Nephron progenitor cell (in vitro differentiated cells): ENCODE data around the gene TEN1.

Source experiments
- DNase-seq: peaks from one replicate; pipeline ENCODE4 v3.0.0; 2021
- H3K27ac Mint-ChIP-seq: 2 replicates; pipeline ENCODE4 v1.8.0; 2021; ENCODE audit warnings: mild to moderate bottlenecking, moderate library complexity, mixed read lengths
- H3K27me3 Mint-ChIP-seq: 2 replicates; pipeline ENCODE4 v1.8.0; 2021; ENCODE audit warnings: mild to moderate bottlenecking, low read depth, mixed read lengths; ENCODE audit not compliant: poor library complexity
- H3K36me3 Mint-ChIP-seq: 2 replicates; pipeline ENCODE4 v1.8.0; 2021; ENCODE audit warnings: low read depth, mixed read lengths
- H3K4me1 Mint-ChIP-seq: 2 replicates; pipeline ENCODE4 v1.8.0; 2021; ENCODE audit warnings: mixed read lengths
- H3K4me3 Mint-ChIP-seq: 2 replicates; pipeline ENCODE4 v1.8.0; 2021; ENCODE audit warnings: mild to moderate bottlenecking, moderate library complexity, mixed read lengths
- H3K9me3 Mint-ChIP-seq: 2 replicates; pipeline ENCODE4 v1.8.0; 2021; ENCODE audit warnings: mild to moderate bottlenecking, moderate library complexity, mixed read lengths
- TF ChIP-seq, protein P1 (sequence below): fragments of 200-600 bp; sonication (generic); IDR thresholded peaks from 2 replicates; pipeline ENCODE4 v1.5.0; 2021; ENCODE audit warnings: antibody characterized with exemption

TEN1 gene

DNA sequence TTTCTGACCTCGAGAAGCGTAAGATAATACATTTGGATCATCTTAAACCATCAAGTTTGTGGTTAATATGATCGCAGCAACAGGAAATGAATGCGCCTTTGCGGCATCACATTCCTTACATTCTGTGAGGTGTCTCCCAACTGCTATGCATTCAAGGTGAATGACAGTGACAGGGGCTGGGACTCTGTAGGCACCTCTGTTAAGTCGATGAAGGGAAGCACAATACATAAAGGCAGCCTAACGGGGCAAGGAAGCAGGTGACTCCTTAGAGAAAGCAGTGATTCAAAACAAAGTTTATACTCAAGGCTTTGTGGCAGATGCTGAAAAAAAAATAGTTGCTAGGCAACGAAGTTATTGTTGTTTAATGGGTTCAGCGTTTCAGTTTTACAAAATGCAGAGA lies 69.7 kb downstream of the TEN1 start:
- TF ChIP-seq, protein P1, sequence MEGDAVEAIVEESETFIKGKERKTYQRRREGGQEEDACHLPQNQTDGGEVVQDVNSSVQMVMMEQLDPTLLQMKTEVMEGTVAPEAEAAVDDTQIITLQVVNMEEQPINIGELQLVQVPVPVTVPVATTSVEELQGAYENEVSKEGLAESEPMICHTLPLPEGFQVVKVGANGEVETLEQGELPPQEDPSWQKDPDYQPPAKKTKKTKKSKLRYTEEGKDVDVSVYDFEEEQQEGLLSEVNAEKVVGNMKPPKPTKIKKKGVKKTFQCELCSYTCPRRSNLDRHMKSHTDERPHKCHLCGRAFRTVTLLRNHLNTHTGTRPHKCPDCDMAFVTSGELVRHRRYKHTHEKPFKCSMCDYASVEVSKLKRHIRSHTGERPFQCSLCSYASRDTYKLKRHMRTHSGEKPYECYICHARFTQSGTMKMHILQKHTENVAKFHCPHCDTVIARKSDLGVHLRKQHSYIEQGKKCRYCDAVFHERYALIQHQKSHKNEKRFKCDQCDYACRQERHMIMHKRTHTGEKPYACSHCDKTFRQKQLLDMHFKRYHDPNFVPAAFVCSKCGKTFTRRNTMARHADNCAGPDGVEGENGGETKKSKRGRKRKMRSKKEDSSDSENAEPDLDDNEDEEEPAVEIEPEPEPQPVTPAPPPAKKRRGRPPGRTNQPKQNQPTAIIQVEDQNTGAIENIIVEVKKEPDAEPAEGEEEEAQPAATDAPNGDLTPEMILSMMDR, result no peak
- no peak for DNase-seq
- Mint-ChIP-seq H3K27me3 (no peaks in the 10 kb centered on the region), H3K9me3 (no peaks in the 10 kb centered on the region), H3K4me1 (peaks cover 11% of the 10 kb centered on the region), H3K36me3 (peaks cover 84% of the 10 kb centered on the region), H3K27ac (no peak overlapping the region), H3K4me3 (no peak overlapping the region)

DNA sequence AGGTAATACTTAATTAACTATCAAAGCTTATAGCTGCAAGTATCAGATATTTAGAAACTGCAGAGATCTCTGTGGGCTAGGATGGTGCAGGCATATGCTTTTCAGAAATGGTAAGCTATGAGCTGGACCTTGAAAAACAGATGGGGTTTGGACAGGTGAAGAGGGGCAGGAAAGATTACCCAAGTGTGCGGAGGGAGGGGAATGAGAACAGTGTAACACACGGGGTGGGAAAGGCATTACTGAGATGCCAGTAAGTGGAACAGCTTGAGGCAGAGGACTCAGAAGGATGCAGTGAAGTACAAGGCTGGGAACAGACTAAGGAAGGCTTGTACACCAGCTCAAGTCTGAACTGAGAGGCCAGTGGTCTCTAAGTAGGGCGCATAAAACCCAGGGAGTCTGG lies 70.2 kb downstream of the TEN1 start:
- Mint-ChIP-seq H3K4me1 (peaks cover 16% of the 10 kb centered on the region), H3K27ac (peak overlapping the region; percentile 3), H3K4me3 (no peak overlapping the region), H3K27me3 (no peaks in the 10 kb centered on the region), H3K36me3 (peaks cover 84% of the 10 kb centered on the region), H3K9me3 (no peaks in the 10 kb centered on the region)
- no peak for DNase-seq
- TF ChIP-seq, protein P1, result no peak

DNA sequence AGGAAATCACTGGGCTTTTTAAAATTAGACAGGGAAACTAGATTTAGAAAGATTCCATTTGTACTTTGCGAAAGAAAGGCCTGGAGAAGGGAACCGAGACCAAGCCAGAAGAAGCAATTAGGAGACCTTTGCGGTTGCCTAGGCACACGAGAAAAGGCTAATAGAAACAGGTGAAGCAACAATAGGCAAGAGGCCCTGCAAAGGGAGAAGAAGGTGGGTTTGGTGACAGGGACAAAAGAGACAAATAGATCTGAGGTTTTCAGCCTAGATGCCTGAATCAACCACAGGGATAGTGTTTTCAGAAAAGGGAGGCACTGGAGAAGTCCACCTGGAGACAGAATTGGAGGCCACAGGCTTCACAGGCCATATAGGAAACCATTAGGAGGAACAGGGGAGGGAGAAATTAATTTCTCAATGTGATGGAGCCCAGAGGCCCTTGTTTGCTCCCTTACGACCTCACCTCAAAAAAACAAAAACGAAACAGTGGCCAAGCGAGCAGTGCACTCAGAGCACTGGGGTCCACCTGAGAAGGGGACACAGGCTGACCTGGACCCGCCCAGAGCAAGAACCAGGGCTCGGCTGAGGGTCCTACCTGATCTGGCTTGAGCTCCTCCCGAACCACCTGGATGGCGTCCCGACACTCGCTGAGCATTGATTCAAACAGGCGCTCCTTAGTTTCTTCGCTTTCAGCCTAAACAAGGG lies 70.9 kb downstream of the TEN1 start:
- TF ChIP-seq, protein P1, result no peak
- peaks cover 16% of the 10 kb centered on the region for H3K4me1 Mint-ChIP-seq
- H3K4me3 Mint-ChIP-seq, result no peak overlapping the region
- H3K27ac Mint-ChIP-seq, result peak overlapping the region; percentile 65
- no peaks in the 10 kb centered on the region for H3K27me3 Mint-ChIP-seq
- DNase-seq, result no peak
- no peaks in the 10 kb centered on the region for H3K9me3 Mint-ChIP-seq
- peaks cover 77% of the 10 kb centered on the region for H3K36me3 Mint-ChIP-seq
